ENCODE results near the gene NUTM2F. TPM values are rescaled to one million over a fixed set of nuclear protein-coding genes. Genes with fewer than 3 reads are reported as not detected.
"Not testable (repeated sequence)": the region's sequence is repeated elsewhere in the genome, so short reads cannot be mapped to it uniquely, and the experiment has no call there.

Gene NUTM2F
- total RNA-seq, 2 donors from 2014 or later, result not detected

- H3K27me3 Mint-ChIP-seq; H3K4me1 Mint-ChIP-seq (ENCODE audit: low read depth in 2 of 2); H3K9me3 Mint-ChIP-seq; DNase-seq (ENCODE audit: low spot score); H3K27ac Mint-ChIP-seq; ATAC-seq; H3K36me3 Mint-ChIP-seq; H3K4me3 Mint-ChIP-seq: not testable (repeated sequence)
Observed at GRCh38 chr9:94338723-94339122, 10.3 kb upstream of the NUTM2F start.

GRCh38 chr9:94336445-94336844, 8.0 kb upstream of the NUTM2F start:
- not testable (repeated sequence) for H3K4me3 Mint-ChIP-seq; H3K27ac Mint-ChIP-seq; H3K27me3 Mint-ChIP-seq; ATAC-seq; DNase-seq (ENCODE audit: low spot score); H3K36me3 Mint-ChIP-seq; H3K4me1 Mint-ChIP-seq (ENCODE audit: low read depth in 2 of 2); H3K9me3 Mint-ChIP-seq

- not testable (repeated sequence) for H3K27me3 Mint-ChIP-seq; DNase-seq (ENCODE audit: low spot score); H3K9me3 Mint-ChIP-seq; H3K4me3 Mint-ChIP-seq; H3K4me1 Mint-ChIP-seq (ENCODE audit: low read depth in 2 of 2); H3K36me3 Mint-ChIP-seq; ATAC-seq; H3K27ac Mint-ChIP-seq
Observed at GRCh38 chr9:94325583-94325982, 2.9 kb downstream of the NUTM2F start.

- DNase-seq (ENCODE audit: low spot score); ATAC-seq; H3K4me1 Mint-ChIP-seq (ENCODE audit: low read depth in 2 of 2); H3K27ac Mint-ChIP-seq; H3K27me3 Mint-ChIP-seq; H3K36me3 Mint-ChIP-seq; H3K9me3 Mint-ChIP-seq; H3K4me3 Mint-ChIP-seq: not testable (repeated sequence)
Observed at GRCh38 chr9:94323153-94323798, 5.2 kb downstream of the NUTM2F start.

GRCh38 chr9:94322342-94322940, 6.0 kb downstream of the NUTM2F start:
- H3K4me3 Mint-ChIP-seq; H3K27ac Mint-ChIP-seq; H3K36me3 Mint-ChIP-seq; ATAC-seq; H3K27me3 Mint-ChIP-seq; DNase-seq (ENCODE audit: low spot score); H3K4me1 Mint-ChIP-seq (ENCODE audit: low read depth in 2 of 2); H3K9me3 Mint-ChIP-seq: not testable (repeated sequence)

GRCh38 chr9:94317949-94318657, 10.3 kb downstream of the NUTM2F start:
- not testable (repeated sequence) for ATAC-seq, H3K27ac Mint-ChIP-seq, H3K27me3 Mint-ChIP-seq

GRCh38 chr9:94316236-94316635, 12.2 kb downstream of the NUTM2F start:
- H3K4me1 Mint-ChIP-seq (ENCODE audit: low read depth in 2 of 2); DNase-seq (ENCODE audit: low spot score); H3K27me3 Mint-ChIP-seq; H3K27ac Mint-ChIP-seq; H3K9me3 Mint-ChIP-seq; H3K4me3 Mint-ChIP-seq; H3K36me3 Mint-ChIP-seq: not testable (repeated sequence)
- peak in 1 of 2 donors; percentile 75 for ATAC-seq

More at GRCh38 chr9:94317949-94318657, 10.3 kb downstream of the NUTM2F start:
- not testable (repeated sequence) for H3K9me3 Mint-ChIP-seq; H3K36me3 Mint-ChIP-seq; H3K4me3 Mint-ChIP-seq; H3K4me1 Mint-ChIP-seq (ENCODE audit: low read depth in 2 of 2); DNase-seq (ENCODE audit: low spot score)

GRCh38 chr9:94315034-94315984, 13.1 kb downstream of the NUTM2F start:
- not testable (repeated sequence) for H3K36me3 Mint-ChIP-seq; H3K27ac Mint-ChIP-seq; DNase-seq (ENCODE audit: low spot score); H3K9me3 Mint-ChIP-seq; H3K27me3 Mint-ChIP-seq; H3K4me1 Mint-ChIP-seq (ENCODE audit: low read depth in 2 of 2); H3K4me3 Mint-ChIP-seq
- ATAC-seq, result peak in 1 of 2 donors; percentile 45

- Mint-ChIP-seq H3K9me3 (no peaks in the 10 kb centered on the region), H3K27ac (no peak overlapping the region)
Observed at GRCh38 chr9:94303321-94303720, 25.1 kb downstream of the NUTM2F start.

GRCh38 chr9:94302426-94302825, 26.0 kb downstream of the NUTM2F start:
- ATAC-seq, result no peak
- no peaks in the 10 kb centered on the region for H3K9me3 Mint-ChIP-seq

More at GRCh38 chr9:94303321-94303720, 25.1 kb downstream of the NUTM2F start:
- DNase-seq (ENCODE audit: low spot score), result no peak
- no peaks in the 10 kb centered on the region for H3K4me1 Mint-ChIP-seq (ENCODE audit: low read depth in 2 of 2)
- no peaks in the 10 kb centered on the region for H3K27me3 Mint-ChIP-seq
- no peak overlapping the region for H3K4me3 Mint-ChIP-seq
- no peak for ATAC-seq
- H3K36me3 Mint-ChIP-seq, result peaks cover 5% of the 10 kb centered on the region

GRCh38 chr9:94301583-94301982, 26.9 kb downstream of the NUTM2F start:
- Mint-ChIP-seq H3K36me3 (peaks cover 5% of the 10 kb centered on the region), H3K9me3 (no peaks in the 10 kb centered on the region), H3K4me3 (no peak overlapping the region), H3K27me3 (no peaks in the 10 kb centered on the region), H3K4me1 (ENCODE audit: low read depth in 2 of 2) (no peaks in the 10 kb centered on the region), H3K27ac (no peak overlapping the region)
- no peak for ATAC-seq
- no peak for DNase-seq (ENCODE audit: low spot score)

More at GRCh38 chr9:94302426-94302825, 26.0 kb downstream of the NUTM2F start:
- DNase-seq (ENCODE audit: low spot score), result no peak
- H3K36me3 Mint-ChIP-seq, result peaks cover 5% of the 10 kb centered on the region
- no peaks in the 10 kb centered on the region for H3K4me1 Mint-ChIP-seq (ENCODE audit: low read depth in 2 of 2)
- no peak overlapping the region for H3K4me3 Mint-ChIP-seq
- no peaks in the 10 kb centered on the region for H3K27me3 Mint-ChIP-seq
- H3K27ac Mint-ChIP-seq, result no peak overlapping the region

- no peaks in the 10 kb centered on the region for H3K9me3 Mint-ChIP-seq
- no peaks in the 10 kb centered on the region for H3K27me3 Mint-ChIP-seq
- no peak overlapping the region for H3K27ac Mint-ChIP-seq
- DNase-seq (ENCODE audit: low spot score) (no peak), ATAC-seq (peak; percentile 20 to 31)
- H3K36me3 Mint-ChIP-seq, result peaks cover 5% of the 10 kb centered on the region
- H3K4me1 Mint-ChIP-seq (ENCODE audit: low read depth in 2 of 2), result no peaks in the 10 kb centered on the region
- no peak overlapping the region for H3K4me3 Mint-ChIP-seq
Observed at GRCh38 chr9:94300470-94301301, 27.8 kb downstream of the NUTM2F start.

All from natural killer cell treated with Interleukin-12 subunit alpha and Interleukin-12 subunit beta and Interleukin-15 and Interleukin-18, amount 100 ng/mL, for 72 hours (primary cell).